HG03460 (cell line): Measurements from ENCODE around the gene GPC3.
"Not testable (repeated sequence)": the region's sequence is repeated elsewhere in the genome, so short reads cannot be mapped to it uniquely, and the experiment has no call there.

Experiments
- ATAC-seq: cut with Tn5 transposase; IDR thresholded peaks from one replicate; pipeline ENCODE4 v1.9.1; 2021; ENCODE audit not compliant: unreplicated experiment

The GPC3 gene

DNA sequence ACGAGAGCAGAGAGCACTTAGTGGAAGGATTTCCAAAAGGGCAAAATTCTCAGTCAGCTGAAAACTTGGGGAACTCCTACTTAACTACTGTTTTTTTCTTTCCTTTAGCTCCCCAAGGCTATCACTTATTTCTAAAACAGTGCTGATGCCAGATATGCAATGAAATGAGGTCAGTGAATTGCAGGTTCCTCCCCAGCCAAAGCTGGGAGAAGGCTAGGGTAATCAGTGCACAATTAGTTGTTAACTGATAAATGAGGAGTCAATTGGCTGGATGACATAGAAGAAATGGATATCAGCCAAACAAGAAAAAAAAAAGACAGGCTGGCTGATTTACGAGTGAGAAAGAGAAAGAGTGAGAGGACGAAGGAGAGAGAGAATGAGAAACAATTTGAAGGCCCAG lies 195.6 kb downstream of the GPC3 start:
- ATAC-seq, result no peak

DNA sequence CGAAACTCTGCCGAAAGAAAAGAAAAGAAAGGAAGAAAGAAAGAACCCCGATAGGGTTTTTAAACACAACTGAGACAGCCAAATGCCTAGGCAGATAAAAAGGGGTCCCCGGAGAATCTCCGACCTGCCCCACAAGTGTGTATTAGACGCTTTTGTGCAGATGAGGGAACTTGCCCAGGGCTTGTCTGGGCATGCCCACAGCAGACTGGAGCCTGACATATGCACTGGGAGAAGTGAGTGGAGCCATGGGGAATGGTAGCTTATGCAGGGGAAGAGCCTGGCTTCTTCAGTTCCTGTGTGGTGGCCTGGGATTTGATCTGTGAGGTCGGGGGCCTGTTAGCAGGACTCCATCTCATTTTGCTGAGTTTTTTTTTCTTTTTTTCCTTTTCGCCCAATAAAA lies 199.0 kb downstream of the GPC3 start:
- no peak for ATAC-seq

DNA sequence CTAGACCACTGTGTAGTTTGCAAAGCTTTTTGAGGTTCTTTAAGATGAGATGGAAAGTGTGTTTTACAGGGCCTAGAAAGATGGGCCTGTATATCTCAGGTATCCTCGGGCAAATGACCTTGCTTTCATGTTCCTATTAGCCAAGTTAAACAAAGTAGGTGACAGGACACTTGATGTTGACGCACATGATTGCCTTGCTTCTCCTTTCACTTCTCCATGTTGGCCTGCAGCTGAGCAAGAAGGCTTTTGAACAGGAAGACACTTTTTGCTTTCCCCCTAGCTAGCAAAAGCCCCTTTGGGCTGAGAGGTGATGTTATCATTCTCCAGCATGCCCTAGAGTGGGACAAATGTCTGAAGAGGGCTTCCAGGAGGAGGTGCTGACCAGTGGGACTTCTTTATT lies 202.1 kb downstream of the GPC3 start:
- peak; percentile 80 for ATAC-seq

DNA sequence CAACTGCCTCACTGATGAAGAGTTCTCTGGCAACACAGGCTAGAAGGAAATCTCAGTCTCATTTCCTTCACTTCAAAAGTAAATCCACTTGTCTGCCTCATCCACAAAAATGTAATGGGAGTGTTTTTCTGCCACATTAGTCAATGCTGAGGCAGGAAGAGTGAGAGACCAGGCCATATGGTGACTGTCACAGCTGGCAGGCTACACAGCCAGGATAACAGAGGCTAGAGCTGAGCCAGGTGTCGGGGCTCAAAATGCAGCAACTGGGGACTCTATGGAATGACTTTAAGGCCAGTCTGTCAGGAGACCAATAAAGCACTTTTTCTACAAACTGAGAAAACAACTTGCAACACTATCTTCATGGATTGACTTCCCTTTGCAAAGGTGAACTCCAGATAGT lies 204.2 kb downstream of the GPC3 start:
- no peak for ATAC-seq

DNA sequence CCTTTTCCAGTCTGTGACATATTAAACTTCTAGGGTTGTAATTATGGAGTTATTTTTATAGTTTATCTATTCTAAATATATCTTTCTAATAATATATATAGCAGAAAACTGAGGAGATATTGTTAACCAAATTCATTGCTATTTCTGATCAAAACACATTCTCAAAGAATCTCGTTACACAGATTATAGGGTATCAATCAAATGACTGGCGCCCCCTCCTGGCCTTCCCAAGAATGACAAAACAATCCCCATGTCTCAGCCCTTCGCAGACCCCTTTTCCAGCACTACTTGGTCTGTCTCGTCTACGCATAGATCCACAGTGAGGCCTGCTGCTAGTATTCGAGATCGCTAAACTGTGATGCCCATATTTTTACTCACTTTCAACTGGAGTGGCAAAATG lies 209.3 kb downstream of the GPC3 start:
- ATAC-seq, result no peak

DNA sequence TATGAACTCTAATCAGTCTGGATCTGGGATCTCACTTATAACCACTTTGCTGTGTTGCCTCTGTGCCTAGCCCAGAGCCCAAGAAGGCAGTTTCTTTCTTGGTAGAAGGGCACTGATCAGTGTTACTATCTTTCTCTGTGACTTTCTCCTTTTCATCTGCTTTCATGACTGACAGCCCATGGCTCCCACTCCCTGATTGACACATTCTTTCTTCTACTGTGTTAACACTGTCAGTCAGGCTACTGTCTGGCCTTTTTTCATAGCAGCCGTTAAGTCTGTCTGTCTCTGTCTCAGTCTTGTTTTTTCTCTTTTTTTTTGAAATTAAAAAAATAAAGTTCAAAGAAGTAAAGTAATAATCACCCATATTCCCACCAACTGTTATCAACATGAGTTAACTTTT lies 210.6 kb downstream of the GPC3 start:
- no peak for ATAC-seq

DNA sequence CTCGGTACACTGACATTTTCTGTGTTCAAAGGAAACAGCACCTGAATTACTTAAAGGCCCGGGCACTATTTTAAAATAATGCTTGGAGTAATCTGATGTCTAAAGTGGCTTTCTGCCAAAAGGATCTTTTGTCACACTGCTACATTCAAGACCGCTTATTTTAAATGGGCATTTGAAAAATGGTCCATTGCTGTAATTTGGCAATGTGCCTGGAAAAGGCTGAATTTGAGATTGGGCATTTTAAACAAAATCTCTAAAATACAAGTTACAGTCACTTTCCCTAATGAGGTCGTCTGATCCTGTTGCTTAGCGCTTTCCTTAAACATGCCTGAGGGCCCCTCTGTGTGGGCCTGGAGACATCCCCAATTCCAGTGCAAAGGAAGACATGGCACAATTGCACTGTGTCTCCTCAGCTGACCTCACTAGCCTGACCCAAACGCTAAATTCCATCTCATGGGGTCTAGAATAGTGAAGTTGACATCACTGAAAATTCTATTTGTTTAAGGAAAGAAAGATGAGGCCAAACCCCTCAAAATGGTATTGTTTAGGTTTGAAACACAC lies 214.2 kb downstream of the GPC3 start:
- ATAC-seq, result no peak

DNA sequence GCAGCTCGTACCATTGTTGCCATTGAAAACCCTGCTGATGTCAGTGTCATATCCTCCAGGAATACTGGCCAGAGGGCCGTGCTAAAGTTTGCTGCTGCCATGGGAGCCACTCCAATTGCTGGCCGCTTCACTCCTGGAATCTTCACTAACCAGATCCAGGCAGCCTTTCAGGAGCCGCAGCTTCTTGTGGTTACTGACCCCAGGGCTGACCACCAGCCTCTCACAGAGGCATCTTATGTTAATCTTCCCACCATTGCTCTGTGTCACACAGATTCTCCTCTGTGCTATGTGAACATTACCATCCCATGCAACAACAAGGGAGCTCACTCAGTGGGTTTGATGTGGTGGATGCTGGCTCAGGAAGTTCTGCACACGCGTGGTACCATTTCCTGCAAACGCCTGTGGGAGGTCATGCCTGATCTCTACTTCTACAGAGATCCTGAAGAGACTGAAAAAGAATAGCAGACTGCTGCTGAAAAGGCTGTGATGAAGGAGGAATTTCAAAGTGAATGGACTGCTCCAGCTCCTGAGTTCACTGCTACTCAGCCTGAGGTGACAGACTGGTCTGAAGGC lies 222.3 kb downstream of the GPC3 start:
- not testable (repeated sequence) for ATAC-seq

DNA sequence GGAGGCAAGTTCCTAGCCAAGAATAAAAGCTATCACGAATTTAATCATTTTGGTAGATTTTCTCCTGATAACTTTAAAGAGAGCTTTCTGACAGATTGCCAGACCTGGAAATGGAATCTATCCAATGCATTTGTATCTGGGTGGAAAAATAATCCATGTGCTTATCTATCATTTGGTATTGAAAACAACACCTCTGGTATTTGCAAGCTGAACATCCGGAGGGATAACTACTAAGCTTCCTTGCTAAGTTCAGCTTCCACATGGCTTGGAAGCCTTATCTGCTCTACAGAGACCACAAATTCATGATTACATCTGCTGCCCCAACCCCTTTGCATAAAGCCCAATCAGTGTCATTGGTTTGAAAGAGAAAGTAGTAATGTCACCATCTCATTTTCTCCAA lies 230.7 kb downstream of the GPC3 start:
- no peak for ATAC-seq

DNA sequence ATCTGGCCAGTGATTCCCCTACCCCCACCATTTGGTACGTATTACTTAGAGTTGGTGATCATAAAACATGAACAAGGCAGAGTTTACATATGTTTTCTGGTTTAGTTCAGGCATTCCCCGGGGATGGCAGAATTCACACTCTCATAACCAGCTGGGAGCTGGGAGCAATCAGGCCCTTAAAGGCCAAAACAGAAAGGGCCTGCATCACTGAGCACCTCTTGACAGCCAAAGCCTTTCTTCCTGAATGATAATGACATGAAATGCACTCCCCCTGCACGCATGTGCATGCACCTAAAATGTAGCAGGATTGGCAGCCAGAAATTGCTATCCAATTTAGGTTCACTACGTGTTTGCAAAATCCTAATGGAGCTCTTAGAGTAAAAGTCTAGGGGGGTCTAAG lies 235.4 kb downstream of the GPC3 start:
- no peak for ATAC-seq

DNA sequence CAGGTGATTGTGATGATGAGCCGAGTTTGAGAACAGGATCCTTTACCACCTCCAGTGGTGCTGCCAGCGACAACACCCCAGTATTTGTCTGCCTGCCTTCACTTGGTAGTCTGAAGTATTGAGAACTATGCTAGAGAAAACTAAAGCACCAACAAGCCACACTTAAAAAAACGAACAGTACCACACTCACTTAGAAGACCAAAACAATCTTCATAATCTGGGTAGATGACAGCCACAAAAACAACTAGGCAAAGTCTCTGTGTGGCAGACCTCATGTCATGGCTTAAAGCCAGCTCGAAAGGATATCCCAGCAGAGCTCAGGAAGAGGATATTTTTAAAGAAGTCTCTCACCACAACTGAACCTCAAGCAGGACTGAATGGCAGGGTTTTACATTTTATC lies 236.0 kb downstream of the GPC3 start:
- ATAC-seq, result no peak

DNA sequence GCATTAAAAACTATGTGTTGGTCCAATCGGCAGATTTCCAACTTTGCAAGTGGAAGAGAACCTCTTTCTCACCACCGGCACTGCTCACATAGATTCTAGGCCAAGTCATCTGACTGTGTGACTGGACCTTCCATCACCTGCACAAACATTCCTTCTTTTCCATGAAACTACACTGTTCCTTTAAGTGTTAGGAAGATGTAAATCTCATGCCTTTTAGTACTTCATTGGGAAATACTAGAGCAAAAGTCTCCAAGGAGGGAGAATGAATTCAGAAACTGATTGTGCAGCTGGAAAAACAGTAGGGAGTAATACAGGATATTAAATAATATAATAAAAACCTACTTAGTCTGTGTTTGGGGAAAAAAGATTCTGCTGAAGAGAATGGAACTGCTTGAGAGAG lies 238.2 kb downstream of the GPC3 start:
- ATAC-seq, result no peak

DNA sequence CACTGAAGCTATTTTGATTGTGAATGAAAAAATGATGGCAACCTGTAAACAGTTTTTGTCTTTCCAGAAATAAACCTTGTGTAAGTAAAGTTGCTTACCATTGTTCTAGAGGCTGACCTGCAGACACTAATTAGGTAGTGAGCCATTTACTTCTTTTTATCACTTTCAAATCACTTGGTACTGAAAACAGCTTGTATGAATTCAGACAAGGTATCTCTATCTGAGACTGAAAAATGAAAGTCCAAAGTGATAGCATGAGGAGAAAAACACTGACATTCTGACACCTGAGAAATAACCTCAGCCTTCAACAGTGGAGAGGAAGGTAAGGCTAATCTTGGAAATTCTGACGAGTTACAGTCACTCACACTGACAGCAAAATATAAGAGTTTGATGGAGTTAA lies 238.8 kb downstream of the GPC3 start:
- ATAC-seq, result no peak

DNA sequence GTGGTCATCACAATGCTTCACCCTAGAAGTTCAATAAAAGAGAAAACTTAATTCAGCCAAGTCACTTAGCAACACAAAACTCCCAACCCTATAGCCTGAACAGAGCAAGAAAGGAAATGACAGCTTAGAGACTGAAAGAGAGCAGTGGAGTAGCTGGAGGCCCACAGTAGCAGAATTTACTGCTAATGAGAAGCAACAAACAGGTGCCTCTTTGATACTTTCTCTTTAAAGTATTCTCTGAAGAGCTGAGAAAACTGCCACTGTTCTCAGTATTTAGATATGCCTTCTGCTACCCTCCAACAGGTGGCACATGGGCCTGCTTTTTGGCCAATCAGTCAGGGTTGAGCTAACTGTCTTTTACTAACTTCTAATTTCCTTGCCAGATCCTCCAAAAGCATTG lies 240.0 kb downstream of the GPC3 start:
- no peak for ATAC-seq

DNA sequence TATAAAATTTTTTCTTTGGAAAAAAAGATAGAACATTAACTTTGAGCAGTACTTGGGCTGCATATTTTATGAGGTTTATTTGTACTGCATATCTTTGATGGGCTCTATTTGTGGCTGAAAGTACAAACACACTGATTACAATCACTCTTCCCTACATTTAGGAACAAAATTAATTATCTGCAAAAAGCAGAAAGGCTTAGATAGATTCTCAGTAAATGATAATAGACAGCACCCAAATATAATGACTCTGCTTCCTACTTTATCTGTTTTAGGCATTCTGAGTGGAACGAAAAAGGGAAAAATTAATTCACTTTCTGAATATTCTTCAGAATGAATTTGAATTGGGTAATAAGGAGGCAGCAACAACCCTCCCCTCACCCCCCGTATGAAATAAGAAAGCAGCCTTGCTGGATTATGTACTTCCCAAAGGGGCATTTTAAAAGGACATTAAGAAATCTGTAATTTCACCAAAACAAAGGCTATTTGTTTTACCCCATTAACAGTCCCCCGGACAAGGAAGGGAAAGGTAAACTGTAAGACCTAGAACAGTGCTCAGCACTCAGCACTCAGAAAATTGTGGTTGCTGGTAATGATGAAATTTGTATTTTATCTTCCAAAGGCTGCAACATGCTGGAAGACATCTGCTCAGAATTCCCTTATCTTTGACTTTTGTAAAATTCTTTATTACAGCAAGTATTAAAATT lies 242.6 kb downstream of the GPC3 start:
- ATAC-seq, result no peak

DNA sequence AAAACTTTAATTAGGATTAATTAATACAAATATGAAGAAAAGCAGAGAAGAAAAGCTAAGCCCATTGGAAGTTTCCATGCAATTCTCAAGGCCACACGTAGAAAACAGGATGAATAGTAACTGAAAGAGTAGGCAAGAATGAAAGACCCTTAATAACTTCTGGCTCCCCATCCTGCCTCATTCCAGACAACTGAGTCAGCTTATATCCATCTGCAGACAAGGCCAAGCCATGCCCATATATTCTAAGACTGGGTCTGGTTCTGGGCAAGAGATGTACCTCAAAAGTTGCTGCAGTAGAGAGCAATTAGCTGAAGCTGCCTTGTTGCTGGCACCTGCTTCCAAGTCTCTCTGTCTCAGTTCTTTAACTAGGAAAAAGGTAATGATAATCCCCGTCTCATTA lies 244.1 kb downstream of the GPC3 start:
- ATAC-seq, result no peak

DNA sequence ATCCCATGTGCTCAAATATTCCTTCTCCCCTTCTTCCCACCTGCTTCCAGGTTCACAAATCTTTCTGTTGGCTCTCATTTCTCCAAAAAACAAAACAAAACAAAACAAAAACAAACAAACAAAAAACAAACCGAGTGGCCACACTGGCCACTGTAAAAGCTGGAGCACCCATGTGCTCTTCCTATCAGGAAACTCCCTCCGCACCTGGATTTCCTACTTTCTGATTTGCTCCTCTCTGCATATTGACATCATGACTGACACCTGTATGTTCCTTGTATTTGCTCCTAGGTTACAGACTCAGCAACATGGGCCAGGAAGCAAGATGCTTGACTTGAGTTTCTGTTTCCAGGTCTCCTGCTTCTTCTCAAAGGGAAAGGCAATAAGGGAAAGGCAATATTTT lies 258.8 kb downstream of the GPC3 start:
- ATAC-seq, result no peak

DNA sequence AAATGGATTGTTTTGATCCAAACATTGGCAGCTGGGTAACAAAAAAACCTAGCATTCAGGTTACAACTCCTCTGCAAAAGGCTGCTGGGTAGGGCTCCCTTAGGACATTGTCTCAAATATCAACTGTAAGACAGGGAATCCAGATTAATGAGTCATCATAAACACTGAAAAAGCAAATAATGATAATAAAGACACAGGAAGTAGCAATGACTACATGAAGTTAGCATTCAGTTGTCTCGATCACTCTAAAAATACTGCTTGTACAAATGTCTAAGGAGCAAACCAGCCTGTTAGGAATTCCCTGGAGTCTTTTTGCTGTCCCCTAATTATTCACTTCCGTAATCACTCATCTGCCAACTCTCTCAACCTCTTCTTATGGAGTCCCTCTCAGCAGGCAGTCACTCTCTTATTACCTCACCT lies 259.2 kb downstream of the GPC3 start:
- ATAC-seq, result no peak

DNA sequence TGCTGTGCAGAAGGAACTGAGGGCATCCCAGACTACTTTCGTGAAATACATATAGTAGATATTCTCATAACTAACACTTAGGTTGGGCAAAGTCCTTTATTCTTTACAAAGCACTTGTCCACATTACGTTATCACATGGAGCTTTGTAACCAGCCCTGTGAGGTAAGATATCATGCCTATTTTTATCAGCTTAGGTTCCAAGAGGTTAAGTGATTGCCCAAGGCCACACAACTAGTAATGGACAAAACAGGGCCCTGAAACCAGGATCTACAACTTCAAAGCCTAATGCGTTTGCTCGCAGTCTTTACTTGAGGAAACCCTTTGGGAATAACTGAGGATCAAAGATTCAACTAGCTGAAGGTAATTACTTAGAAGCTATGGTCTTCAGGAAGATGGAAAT lies 261.5 kb downstream of the GPC3 start:
- ATAC-seq, result no peak

DNA sequence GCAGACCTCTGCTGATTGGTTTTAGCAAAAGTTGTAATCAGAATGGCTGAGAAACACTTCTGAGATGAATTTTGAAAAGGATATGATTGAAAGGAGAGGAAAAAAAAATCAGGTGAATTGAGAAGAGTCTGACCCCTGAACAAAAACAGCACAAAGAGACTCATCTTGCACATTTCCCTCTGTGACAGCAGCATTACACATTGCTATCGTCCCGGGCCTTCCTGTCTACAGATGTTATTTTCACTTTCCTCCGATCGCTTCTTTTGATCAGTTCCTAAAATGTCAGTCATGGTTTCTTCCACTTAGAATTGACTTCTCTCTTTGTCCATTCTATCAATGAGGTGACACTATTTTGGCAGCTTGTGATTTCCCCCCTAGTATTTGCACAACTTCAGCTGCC lies 262.6 kb downstream of the GPC3 start:
- ATAC-seq, result no peak

DNA sequence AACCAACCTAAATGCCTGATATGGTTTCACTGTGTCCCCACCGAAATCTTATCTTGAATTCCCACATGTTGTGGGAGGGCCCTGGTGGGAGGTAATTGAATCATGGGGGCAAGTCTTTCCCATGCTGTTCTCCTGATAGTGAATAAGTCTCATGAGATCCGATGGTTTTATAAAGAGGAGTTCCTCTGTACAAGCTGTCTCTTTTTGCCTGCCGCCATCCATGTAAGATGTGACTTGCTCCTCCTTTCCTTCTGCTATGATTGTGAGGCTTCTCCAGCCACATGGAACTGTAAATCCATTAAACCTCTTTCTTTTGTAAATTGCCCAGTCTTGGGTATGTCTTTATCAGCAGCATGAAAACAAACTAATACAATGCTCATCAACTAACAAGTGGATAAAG lies 265.1 kb downstream of the GPC3 start:
- ATAC-seq, result not testable (repeated sequence)

DNA sequence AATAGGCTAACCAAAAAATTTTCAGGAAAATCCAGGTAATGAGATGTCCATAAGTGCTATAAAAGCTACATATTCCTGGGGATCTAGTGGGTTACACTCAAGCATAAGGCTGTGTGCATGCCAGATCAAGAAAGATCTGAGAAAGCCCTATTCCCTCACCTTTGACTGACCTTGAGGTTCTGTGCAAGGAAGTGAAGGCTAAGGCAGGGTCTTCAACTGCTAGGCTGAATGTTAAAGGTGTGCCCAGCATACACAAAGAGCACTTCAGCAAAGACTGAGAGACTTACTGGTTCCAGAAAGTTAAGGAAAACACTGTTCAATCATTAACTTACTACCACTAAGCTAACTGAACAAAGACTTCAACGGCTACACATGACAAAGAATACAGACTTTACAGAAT lies 269.7 kb downstream of the GPC3 start:
- ATAC-seq, result no peak

DNA sequence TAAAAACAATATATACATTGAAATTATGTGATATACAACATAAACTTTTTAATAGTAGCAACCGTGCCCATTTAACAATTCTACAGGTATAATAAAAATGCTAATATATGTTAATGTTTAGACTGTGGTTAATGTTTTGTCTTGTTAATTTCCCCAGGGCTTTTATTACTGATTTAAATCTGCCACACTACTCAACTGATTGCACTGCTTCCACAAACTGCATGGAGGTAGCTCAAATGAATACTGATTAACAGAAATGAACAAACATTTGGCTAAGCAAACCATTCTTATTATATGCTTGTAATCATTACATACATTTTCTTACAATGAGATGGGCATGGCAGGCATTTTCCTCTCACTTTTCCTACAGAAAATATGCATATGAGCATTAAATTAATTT lies 275.9 kb downstream of the GPC3 start:
- no peak for ATAC-seq
